HG03097 (cell line): ENCODE results near the gene HCRTR1.

Experiments
- ATAC-seq: cut with Tn5 transposase; IDR thresholded peaks from one replicate; pipeline ENCODE4 v1.9.1; 2021; ENCODE audit not compliant: unreplicated experiment, low FRiP score

HCRTR1 gene

GRCh38 chr1:31646259-31646960 is 28.9 kb downstream of the HCRTR1 start:
- ATAC-seq: no peak

GRCh38 chr1:31647106-31647505 is 29.6 kb downstream of the HCRTR1 start:
- no peak for ATAC-seq

GRCh38 chr1:31648190-31648589 is 30.7 kb downstream of the HCRTR1 start:
- ATAC-seq: no peak

- ATAC-seq: no peak
These were observed 31.3 kb downstream of the HCRTR1 start for GRCh38 chr1:31648641-31649357.

- ATAC-seq: no peak
These were observed 32.9 kb downstream of the HCRTR1 start for GRCh38 chr1:31650161-31651088.

DNA sequence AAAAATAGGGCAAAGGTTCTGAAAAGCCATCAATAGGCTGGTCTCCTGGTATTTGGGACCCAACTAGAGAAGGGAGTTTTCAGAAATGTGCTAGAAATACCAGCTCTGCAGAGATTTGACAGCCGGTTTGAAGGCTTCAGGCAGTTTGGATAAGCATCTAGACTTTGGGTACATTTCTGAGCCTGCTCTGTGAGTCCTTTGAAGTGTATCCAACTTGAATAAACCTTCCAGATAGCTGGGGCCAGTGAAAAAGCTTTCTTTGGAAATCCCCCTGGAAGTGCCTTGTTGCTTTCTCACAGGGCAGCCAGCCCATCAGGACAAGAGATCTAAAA is 33.6 kb downstream of the HCRTR1 start:
- ATAC-seq: no peak

DNA sequence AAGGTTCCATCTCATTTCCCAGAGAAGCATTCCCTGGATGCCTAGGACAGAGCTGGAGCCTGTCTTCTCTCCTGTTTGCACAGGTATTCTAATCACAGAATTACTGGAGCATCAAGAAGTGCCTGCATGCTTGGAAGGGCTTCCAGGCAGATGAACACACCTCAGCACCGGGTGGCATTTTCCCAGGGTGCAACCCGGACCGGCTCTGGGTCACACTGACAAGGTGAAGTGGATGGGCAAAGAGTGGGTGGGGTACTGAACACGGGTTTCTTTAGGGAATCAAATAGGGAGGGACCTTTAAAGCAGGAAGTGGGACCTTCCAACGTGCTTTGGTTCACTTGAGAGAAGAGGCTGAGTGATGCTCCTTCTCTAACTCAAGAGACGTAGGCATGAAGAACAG is 34.3 kb downstream of the HCRTR1 start:
- ATAC-seq: no peak

GRCh38 chr1:31652891-31653499 is 35.5 kb downstream of the HCRTR1 start:
- no peak for ATAC-seq

DNA sequence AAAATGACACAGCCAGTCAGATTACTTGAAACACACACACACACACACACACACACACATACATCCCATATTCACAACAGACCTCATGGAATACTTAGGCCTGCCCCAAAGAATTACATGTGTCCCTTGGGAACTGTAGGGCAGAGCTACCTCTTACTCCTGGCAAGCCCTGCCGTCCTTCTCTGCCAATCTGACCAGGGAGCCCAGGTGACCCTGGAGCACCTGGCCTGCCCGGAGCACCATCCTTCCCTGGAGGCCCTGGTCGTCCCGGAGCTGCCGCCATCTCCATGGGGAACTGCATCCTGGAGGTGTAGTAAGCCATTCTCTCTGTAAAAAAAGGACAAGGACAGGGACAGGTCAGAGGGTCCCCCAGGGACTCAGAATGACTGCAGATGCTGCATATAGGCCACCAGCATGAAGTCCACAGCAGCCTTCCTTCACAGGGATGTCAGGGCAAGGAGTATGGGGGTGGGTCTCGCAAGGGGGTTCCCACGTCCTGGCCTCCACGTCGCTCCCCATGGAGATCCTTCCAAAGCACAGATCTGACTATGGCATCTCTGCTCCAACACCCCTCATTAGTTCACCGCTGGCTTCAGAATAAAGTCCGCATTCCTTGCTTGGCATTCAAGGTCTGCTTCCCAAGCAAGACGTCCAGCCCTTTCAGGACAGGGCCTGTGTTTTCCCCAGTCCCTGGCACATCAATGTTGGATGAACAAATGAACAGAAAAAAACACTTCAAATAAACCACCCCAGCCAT is 36.4 kb downstream of the HCRTR1 start:
- no peak for ATAC-seq

DNA sequence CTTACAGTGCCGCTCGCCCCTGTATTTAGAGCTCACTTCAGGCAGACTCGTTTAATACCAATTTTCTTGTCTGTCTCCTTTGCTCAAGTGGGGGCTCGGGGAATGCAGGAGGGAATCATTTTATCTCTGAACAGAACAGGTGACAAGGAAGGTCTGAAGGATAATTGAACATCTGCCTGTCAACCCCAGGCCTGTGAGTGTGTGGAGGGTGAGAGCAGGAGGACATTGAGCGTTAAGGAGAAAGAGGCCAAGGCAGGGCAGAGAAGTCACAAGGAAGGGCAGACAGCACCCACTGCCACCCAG is 36.9 kb downstream of the HCRTR1 start:
- no peak for ATAC-seq

DNA sequence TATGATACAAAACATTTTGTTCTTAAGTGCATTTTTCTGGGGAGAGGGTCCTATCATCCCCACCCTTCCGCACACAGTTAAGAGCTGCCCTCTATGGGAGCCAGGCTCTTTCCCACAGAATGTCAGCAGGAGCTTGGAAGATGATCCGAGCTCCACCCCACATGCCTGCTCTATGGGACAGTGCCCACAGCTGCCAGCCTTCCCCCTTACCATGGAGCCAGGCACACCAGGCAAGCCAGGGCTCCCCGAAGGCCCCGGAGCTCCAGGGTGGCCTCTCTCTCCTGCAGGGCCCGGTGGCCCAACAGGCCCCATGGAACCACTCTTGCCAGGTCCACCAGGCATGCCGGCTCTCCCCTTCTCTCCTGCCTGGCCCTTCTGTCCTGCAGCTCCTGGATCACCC is 37.6 kb downstream of the HCRTR1 start:
- ATAC-seq: no peak

DNA sequence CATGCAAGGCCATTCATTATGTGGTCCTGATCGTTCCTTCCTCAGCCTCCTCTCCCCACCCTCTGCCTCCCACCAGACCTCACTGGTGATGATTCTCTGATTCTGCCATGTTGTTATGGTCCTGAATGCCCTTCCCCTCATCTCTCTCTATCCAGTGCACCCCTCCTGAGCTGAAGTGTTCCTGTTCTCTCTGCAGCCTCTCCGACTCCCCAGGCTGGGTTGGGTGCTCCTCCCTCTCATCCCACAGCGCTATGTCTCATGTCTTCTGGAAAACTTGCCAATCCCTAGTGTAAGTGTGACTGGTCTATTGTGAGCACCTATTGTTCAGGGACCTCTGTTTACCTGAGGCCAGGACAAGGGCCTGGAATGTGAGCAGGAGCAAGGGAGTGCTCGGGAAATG is 38.3 kb downstream of the HCRTR1 start:
- ATAC-seq: no peak

DNA sequence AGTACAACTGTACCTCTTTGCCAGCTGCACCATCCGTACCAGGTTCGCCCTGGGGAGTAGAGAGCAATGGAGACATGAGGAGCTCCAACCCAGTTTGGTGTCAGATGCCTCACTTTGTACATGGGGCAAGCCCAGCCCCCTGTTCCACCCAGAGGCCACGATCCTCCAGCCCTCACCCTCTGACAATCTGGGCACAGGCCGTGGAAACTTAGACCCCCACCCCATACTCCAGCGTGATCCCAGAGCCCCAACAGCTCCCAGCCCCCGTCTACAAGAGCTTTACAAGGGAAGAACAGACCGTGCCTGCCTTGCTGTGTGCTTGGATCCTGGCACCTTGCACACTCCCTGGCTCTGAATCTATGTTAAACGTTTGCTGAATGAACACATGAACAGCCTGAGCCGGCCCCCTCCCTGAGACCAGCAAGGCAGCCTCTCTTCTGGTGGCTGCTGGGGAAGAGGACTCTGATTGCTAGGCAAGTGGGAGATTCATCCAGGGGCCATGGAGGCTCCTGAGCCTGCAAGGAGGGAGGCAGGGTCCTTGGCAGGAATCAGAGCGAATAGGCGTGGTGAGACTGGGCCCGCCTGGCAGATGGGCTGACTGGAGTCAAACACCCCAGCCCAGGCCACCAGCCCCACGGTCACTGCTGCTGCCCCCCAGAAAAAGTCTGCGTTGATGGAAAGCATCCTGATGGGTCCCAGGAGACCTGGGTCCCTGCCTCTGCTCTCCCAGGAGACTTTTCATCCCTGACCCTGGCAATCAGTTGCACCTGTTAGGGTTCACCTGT is 39.7 kb downstream of the HCRTR1 start:
- ATAC-seq: no peak

- ATAC-seq: no peak
These were observed 40.6 kb downstream of the HCRTR1 start for GRCh38 chr1:31657972-31658510.

DNA sequence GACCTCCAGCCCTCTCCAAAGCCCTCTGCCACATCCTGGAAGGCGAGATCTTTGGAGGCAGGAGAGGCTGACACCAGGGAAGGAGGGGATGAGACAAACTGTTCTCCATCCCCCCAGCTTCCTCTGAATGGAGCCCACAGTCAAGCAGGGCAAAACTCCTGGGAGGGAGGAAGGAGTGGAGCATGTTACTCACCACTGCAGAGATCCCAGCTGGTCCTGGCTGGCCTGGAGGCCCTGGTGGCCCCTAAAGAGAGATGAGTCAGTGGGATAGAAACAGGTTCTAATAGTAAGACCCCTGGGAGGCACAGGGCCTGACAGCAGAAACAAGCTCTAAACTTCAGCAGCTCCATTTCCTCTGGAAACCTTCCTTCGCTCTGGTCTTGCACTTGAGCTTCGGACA is 41.2 kb downstream of the HCRTR1 start:
- no peak for ATAC-seq

GRCh38 chr1:31659889-31660288 is 42.4 kb downstream of the HCRTR1 start:
- ATAC-seq: no peak

DNA sequence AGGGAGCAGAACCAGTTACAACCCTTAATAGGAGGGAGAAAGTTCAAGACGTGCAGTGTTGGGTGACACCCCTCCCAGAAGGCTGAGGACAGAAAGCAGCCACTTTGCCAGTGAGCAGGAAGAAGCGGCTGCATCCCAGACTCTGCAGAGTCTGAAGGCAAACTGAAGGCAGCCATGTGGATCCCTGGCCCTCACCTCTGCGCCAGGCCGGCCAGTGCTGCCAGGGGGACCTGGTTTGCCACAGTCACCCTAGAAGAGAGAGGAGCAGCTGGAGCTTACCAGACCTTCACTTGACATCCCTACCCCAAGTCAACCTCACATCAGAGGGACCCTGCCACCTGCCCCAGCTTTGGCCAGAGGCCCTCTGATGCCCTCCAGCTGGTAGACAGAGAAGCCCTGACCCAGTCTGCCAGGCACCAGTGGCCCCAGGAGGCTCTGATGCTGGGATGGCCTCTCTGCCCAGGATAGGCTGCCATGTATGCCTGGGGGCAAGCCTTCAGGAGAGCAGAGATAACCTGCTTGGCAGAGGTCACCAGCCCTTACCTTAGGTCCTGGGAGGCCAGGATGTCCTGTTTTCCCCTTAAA is 43.5 kb downstream of the HCRTR1 start:
- no peak for ATAC-seq

- no peak for ATAC-seq
These were observed 44.4 kb downstream of the HCRTR1 start for GRCh38 chr1:31661856-31662255.

GRCh38 chr1:31662463-31662862 is 45.0 kb downstream of the HCRTR1 start:
- no peak for ATAC-seq
